GM21723 (cell line): ENCODE data around the gene OR5D14.

Experiments
- ATAC-seq: cut with Tn5 transposase; IDR thresholded peaks from one replicate; pipeline ENCODE4 v1.9.1; 2021; ENCODE audit warnings: mild to moderate bottlenecking, moderate library complexity; ENCODE audit not compliant: unreplicated experiment

The OR5D14 gene

DNA sequence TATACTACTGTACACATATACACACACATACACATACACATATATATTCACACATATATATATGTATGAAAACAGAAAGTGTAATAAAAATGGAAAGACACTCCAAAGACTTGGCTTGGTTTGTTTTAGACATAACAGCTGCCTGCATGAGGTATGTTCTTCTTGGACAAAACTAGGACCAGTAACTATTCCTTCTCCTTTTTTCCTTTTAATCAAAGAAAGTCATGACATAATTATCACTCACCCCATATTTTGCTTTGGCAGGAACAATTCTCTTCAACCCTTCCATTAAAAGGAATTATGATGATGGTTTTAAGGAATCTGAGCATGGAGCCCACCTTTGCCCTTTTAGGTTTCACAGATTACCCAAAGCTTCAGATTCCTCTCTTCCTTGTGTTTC lies at the start of gene OR5D14:
OR5D14 (plus strand) TSS at position 301 of the 400 bp plus-strand sequence; CDS start at position 301, 0 bp downstream.
- no peak for ATAC-seq

DNA sequence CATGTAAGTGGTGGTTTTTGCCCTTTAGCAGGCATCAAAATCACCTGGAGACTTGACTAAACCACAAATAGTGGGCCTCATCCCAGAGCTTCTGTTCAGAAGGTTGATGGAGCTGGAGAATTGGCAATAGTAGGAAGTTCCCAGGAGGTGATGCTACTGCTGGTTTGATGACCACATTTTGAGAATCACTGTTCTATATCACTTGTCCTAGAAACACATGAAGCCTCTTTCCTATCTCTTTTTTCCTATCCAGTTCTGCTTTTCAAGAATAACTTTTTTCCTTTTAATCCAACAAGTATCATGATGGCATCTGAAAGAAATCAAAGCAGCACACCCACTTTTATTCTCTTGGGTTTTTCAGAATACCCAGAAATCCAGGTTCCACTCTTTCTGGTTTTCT lies 22.2 kb upstream of the OR5D14 start, which contains the start of gene OR5D13:
OR5D13 (plus strand) TSS at position 301 of the 400 bp plus-strand sequence; CDS start at position 301, 0 bp downstream.
- ATAC-seq = no peak

DNA sequence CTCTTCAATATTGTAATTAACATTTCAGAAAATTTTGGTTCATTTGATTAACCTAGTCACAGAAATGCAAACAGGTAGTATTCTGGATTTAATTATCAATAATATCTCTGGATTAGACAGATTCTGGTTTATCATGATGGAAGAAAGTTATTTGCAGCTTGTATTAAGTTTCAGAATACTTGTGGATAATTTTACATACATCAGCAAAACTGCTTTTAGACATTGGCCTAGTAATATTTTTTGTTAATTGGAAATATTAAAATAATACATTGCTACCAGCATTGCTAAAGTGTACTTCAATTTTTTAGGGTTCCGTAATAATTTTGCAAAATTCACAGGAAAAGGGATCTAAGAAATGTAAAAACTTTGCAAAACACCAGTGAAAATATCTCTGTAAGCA lies 3.8 kb upstream of the OR5D14 start:
- no peak for ATAC-seq

DNA sequence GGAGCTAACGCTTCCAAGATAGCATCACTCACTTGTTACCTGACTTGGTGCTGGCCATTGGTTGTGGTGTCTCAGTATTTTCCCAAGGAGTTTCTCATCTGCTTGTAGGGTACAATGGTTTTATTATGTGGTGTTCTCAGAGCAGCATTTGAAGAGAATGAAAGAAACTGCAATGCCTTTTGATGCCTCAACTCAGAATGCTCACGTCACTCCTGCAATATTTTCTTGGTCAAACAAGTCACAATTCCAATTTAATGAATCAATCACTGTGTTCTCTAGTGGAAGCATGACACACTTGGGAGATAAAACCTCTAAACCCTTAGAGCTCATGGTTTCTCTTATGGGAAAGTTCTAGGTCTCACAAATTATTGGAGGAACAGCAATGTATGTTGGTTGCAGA lies 2.0 kb upstream of the OR5D14 start:
- no peak for ATAC-seq

DNA sequence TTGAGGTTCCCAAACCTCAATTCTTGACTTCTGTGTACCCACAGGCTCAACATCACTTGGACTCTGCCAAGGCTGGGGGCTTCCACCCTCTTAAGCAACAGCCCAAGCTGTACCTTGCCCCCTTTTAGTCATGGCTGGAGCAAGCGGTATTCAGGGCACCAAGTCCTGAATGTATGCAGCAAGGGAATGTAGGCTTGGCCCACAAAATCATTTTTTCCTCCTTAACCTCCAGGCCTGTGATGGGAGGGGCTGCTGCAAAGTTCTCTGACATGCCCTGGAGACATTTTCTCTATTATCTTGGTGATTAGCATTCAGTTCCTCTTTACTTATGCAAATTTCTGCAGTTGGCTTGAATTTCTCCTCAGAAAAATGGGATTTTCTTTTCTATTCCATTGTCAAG lies 10.9 kb downstream of the OR5D14 start:
- ATAC-seq = no peak

DNA sequence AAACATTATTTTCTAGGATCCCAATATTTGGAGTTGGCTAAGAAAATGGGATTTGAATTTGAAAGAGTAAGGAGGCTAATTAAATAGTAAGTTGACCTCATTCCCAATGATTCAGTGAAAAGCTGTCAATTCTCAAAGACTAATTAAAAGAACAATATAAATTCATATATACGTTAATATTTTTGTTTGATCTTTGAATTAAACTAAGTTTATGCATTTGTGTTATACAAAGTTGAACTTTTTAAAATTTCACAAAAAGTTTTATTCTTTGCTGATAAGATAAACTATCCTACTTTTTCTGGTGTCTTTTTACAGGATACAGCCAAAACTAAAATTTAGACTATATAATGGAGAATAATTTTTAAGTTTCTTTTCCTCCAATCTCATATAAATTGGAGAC lies 15.7 kb downstream of the OR5D14 start, which contains the start of gene OR5L1:
OR5L1 (plus strand) TSS at position 301 of the 400 bp plus-strand sequence. CDS start 100 bp downstream, outside the sequence.
- ATAC-seq = no peak

DNA sequence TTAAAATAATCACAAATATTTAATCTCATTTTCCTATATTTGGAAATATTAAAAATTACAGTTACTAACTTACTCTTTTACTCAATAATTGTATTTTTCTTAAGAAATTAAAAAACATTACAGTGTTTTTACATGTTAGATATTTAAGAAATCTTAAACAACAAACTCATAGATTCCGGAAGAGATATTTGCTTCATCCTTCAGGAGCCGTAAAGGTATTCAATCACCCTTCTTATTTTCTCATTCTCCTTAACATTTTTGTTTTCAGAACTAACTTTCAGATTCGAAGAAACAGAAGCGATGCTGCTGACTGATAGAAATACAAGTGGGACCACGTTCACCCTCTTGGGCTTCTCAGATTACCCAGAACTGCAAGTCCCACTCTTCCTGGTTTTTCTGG lies 24.0 kb downstream of the OR5D14 start, which contains the start of gene OR5D18:
OR5D18 (plus strand) TSS at position 301 of the 400 bp plus-strand sequence; CDS start at position 301, 0 bp downstream.
- no peak for ATAC-seq

DNA sequence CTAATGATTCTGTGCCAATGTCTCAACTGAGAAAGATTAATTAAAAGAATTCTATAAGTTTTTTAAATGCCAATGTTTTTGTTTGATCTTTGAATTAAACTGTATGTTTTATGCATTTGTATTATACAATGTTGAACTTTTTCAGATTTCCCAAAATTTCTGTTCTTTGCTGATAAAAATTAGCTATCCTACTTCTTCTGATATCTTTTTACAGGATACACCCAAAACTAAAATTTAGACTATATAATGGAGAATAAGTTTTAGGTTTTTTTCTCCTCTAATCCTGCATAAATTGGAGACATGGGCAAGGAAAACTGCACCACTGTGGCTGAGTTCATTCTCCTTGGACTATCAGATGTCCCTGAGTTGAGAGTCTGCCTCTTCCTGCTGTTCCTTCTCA lies 31.6 kb downstream of the OR5D14 start, which contains the start of gene OR5L2:
OR5L2 (plus strand) TSS at position 301 of the 400 bp plus-strand sequence; CDS start at position 301, 0 bp downstream.
- ATAC-seq = no peak

DNA sequence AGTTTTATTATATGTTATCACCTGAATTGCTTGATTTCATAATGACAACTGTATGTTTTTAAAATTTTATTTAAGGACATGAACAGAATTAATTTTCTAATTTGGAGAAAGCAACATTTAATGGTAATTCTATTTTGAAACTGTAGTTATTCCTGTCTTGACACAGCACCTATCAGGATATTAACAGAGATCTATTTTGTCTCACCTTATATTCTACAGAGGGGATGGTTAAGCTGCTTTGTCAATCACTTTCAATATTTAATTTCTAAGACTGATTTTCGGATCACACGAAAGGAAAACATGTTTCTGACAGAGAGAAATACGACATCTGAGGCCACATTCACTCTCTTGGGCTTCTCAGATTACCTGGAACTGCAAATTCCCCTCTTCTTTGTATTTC lies 43.1 kb downstream of the OR5D14 start, which contains the start of gene OR5D16:
OR5D16 (plus strand) TSS at position 301 of the 400 bp plus-strand sequence; CDS start at position 301, 0 bp downstream.
- ATAC-seq = no peak
